GM23338 (cell line): Measurements from ENCODE around the gene OLIG1. TPM values are rescaled to one million over a fixed set of nuclear protein-coding genes. Genes with fewer than 3 reads are reported as not detected.

ENCODE experiments used
- CTCF ChIP-seq, 2 experiments: fragments of 200-600 bp in 1 of 2; sonication (generic) in 1 of 2; conservative IDR thresholded peaks; 2 replicates each; pipeline versions ENCODE4 v1.5.1 to v1.6.1; 2016 to 2017; ENCODE audit warnings: antibody characterized with exemption in 2 of 2, low read depth in 2 of 2, mild to moderate bottlenecking in 2 of 2, moderate library complexity in 1 of 2
- REST ChIP-seq: IDR thresholded peaks from one replicate; pipeline ENCODE4 v1.6.1; 2018; ENCODE audit warnings: antibody characterized with exemption; ENCODE audit not compliant: unreplicated experiment
- STAT1 ChIP-seq: IDR thresholded peaks from one replicate; pipeline ENCODE4 v1.6.1; 2016; ENCODE audit warnings: antibody characterized with exemption; ENCODE audit not compliant: unreplicated experiment
- ZNF462 ChIP-seq: fragments of 250-450 bp; sonication (Bioruptor Pico); IDR thresholded peaks from 2 replicates; pipeline ENCODE4 v1.5.0; 2020; ENCODE audit warnings: mild to moderate bottlenecking, moderate library complexity
- polyA plus RNA-seq: library from polyadenylated mRNA; unstranded; fragments of >200 nt; fragmentation: Nextera tagmentation; extraction: Ambion mirVana; gene quantifications from 2 replicates; pipeline ENCODE4 v1.2.1, GENCODE V29; 2016
- total RNA-seq: library from RNA; depleted of rRNA; stranded (reverse); fragments of >200 nt; shearing (Covaris generic); gene quantifications from 2 replicates; pipeline ENCODE4 v1.2.3, GENCODE V29; 2014

The OLIG1 gene
- total and polyA plus RNA-seq, 2 experiments from 2014 or later = 0.14 to 0.81 TPM

GRCh38 chr21:33055991-33056390, 13.9 kb upstream of the OLIG1 start (continued):
- TF ChIP-seq ZNF462 (CRISPR knock-in tag) (no peak), STAT1 (no peak), CTCF (conservative IDR thresholded peaks at IDR 0.05; ENCODE audit: low read depth in 2 of 2) (no peak), REST (no peak)
